Astrocyte of the cerebellum (primary cell): ENCODE measurements around the gene RAD54L.

Experiments used
- DNase-seq: peaks from one replicate; pipeline ENCODE4 v3.0.0-alpha.2; 2011; ENCODE audit warnings: low read depth
- H3K4me3 ChIP-seq: 2 replicates; pipeline ENCODE4 v1.5.1; 2011; ENCODE audit warnings: mild to moderate bottlenecking, low read depth, low read length, moderate library complexity
- in situ Hi-C: cut with HindIII; loops from 2 replicates; pipeline ENCODE4 v1.10.0; 2017; ENCODE audit warnings: low sequenced_read_pairs
- TF ChIP-seq, protein P1 (sequence below): IDR thresholded peaks from 2 replicates; pipeline ENCODE4 v1.5.1; 2012; ENCODE audit warnings: low read length, low read depth, moderate library complexity, mild to moderate bottlenecking; ENCODE audit errors: missing control alignments

The RAD54L gene

DNA sequence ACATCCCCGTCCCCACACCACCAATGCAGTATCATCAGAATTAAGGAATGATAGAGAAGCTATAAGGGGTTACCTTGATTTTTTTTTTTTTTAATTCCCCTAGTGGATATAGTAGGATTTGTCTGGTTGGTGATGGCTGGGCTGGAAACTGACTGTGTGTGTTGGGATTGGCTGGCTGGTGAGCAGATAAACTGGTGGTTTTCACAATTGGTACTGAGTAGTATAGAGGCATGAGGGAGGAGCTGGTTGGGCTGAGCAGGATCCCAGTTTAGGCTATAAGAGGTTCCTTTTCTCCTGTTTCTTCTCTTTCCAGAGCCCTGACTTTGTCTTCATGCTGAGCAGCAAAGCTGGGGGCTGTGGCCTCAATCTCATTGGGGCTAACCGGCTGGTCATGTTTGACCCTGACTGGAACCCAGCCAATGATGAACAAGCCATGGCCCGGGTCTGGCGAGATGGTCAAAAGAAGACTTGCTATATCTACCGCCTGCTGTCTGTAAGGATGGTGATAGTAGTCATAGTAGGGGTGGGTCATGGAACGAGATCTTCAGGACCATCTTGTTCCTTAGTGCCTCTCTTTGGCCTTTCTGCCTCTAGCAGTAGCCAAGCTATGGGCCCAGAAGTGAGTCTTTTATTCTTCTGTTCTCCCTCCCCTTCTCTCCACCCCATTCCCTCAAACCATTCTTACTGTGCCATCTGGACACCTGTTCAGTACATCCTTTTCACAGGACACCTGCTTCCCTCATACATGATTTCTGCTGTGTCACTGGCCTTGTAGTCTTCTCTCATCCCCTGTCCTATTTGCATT is 26.9 kb downstream of the RAD54L start:
- TF ChIP-seq, protein P1, sequence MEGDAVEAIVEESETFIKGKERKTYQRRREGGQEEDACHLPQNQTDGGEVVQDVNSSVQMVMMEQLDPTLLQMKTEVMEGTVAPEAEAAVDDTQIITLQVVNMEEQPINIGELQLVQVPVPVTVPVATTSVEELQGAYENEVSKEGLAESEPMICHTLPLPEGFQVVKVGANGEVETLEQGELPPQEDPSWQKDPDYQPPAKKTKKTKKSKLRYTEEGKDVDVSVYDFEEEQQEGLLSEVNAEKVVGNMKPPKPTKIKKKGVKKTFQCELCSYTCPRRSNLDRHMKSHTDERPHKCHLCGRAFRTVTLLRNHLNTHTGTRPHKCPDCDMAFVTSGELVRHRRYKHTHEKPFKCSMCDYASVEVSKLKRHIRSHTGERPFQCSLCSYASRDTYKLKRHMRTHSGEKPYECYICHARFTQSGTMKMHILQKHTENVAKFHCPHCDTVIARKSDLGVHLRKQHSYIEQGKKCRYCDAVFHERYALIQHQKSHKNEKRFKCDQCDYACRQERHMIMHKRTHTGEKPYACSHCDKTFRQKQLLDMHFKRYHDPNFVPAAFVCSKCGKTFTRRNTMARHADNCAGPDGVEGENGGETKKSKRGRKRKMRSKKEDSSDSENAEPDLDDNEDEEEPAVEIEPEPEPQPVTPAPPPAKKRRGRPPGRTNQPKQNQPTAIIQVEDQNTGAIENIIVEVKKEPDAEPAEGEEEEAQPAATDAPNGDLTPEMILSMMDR, result no peak
- in situ Hi-C loops, result loop anchor here (5.0 kb wide), 1 partner anchor 77 kb away; the partner anchor contains the start of gene POMGNT1
- no peak for DNase-seq
- H3K4me3 ChIP-seq, result no peak overlapping the region

DNA sequence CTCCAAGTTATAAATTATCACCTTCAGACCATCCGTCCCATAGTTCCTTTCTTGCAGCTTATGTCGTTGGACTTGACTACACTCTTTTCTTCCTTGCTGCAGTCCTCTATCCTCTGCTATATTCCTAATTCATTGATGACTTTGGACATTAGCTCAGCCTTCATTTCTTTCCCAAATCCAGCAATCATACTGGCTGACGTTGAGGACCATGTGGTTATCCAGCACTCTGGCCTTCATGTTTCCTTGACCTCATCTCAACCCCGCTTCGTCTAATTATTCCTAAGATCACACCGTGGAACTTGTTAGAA is 27.4 kb downstream of the RAD54L start:
- no peak overlapping the region for H3K4me3 ChIP-seq
- TF ChIP-seq, protein P1, result no peak
- in situ Hi-C loops, result no loop called here
- no peak for DNase-seq

DNA sequence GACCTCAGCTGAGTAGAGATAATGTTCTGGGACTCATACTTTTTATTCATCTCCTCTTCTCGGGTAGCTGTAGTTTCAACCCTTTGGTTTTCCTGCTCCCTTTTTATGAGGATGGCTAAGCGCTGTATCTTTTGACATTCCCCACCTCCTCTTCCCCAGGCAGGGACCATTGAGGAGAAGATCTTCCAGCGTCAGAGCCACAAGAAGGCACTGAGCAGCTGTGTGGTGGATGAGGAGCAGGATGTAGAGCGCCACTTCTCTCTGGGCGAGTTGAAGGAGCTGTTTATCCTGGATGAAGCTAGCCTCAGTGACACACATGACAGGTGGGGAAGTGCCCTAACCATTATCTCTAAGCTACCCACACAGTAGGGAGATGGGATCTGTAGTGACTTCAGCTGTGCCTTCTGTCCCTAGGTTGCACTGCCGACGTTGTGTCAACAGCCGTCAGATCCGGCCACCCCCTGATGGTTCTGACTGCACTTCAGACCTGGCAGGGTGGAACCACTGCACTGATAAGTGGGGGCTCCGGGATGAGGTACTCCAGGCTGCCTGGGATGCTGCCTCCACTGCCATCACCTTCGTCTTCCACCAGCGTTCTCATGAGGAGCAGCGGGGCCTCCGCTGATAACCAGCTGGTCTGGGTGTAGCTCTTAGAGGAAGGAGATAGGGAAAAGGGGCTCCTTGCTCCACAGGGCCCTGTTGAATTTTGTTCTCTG is 30.3 kb downstream of the RAD54L start:
- no peak overlapping the region for H3K4me3 ChIP-seq
- in situ Hi-C loops, result no loop called here
- no peak for DNase-seq
- TF ChIP-seq, protein P1, result no peak

DNA sequence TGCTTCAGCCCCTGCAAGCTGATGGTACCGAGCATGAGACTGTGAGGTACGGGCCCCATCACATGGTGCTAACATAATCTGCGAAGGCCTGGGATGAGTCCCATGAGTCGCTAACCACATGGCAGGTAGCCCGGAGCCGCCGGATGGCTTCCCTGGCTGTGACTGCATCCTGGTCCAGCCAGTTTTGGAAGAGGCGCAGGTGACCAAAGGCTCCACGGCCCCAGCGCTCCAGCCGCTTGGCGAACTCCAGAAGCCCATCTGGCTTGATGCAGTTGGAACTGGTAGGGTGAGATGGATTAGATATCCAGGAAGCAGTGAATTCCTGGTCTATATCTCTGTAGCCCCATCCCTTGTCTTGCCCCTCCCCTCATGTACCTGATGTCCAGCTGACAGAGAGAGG is 31.2 kb downstream of the RAD54L start:
- TF ChIP-seq, protein P1, result no peak
- no peak overlapping the region for H3K4me3 ChIP-seq
- peak; percentile 23 for DNase-seq
- in situ Hi-C loops, result no loop called here

DNA sequence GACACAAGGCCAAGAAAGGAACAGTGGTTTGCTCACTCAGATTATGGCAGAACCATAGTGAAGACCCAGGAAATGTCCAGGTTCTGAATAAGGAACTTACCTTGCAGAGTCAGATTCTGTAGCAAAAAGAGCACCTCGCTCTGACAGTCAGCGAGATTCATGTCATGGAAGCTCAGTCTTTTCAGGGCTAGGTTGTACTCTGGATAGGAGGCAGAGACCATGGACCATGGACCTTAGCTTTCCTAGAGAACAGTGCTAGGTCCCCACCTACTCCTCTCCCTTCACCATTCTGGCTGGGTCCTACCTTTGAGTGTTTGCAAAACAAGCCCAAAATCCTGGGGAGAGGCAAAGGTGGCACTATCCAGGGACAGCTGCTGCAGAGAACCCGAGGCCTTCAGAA is 32.5 kb downstream of the RAD54L start:
- in situ Hi-C loops, result no loop called here
- no peak overlapping the region for H3K4me3 ChIP-seq
- no peak for DNase-seq
- TF ChIP-seq, protein P1, result no peak

DNA sequence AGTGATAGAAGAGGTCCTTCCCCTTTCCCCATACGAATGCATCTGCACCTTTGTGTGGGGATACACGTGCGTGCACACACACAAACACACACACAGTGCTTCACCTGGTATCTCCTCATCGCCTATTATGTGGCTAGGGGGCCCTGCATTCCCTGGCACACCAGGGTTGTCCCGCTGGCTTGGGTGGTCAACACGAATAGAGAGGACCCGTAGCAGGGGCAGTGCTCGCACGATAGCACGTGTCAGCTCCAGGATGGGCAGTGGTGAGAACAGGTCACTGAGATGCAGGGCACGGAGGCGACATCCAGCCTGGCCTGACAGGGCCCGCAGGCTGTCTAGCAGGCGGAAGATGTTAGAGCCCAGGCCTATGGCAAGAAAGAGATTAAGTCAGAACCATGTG is 33.5 kb downstream of the RAD54L start:
- TF ChIP-seq, protein P1, result no peak
- in situ Hi-C loops, result no loop called here

More for the DNA sequence above, 33.5 kb downstream of the RAD54L start:
- H3K4me3 ChIP-seq, result no peak overlapping the region
- DNase-seq, result no peak
